AG20443 (cell line): Measurements from ENCODE around the gene PARN.
"Not testable (repeated sequence)": the region's sequence is repeated elsewhere in the genome, so short reads cannot be mapped to it uniquely, and the experiment has no call there.

Experiments used
- DNase-seq: peaks from one replicate; pipeline ENCODE4 v3.0.0; 2012; ENCODE audit warnings: low spot score, mixed read lengths

PARN gene

DNA sequence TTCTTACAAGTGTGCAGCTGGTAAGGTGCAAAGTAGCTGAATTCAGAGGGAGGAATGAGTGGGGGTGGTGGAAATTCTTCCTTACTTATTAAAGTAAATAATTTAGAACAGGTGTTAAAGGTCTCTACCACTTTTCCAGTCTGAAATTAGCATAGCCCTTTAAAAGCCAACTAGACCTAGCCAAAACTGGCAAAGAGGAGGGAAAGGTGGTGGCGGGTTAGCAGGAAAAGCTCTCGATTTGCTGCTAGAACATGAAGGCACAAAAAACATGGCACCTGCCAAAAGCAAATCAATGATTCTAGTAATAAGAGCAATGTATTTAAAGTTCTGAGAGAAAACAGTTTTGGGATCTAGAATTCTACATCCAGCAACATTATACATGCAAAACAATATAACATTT lies 157.7 kb downstream of the PARN start:
- DNase-seq = no peak

- DNase-seq = no peak
Observed at GRCh38 chr16:14470788-14471187, 159.3 kb downstream of the PARN start.

- no peak for DNase-seq
Observed at GRCh38 chr16:14465799-14466198, 164.3 kb downstream of the PARN start.

DNA sequence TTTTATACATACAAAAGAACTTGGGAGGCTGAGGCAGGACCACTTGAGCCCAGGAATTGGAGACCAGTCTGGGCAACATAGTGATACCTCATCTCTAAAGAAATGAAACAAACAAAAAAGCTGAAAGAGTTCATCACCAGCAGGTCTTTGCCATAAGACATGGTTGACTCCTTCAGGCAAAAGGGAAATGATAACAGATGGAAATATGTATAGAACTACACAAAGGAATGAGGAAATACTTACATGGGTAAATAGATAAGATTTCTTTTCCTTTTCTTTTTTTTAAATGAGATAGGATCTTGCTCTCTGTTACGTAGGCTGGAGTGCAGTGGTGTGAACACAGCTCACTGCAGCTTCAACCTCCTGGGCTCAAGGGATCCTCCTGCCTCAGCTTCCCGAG lies 165.3 kb downstream of the PARN start:
- no peak for DNase-seq

GRCh38 chr16:14464192-14464591 lies 165.9 kb downstream of the PARN start:
- DNase-seq = no peak

- DNase-seq = no peak
Observed at GRCh38 chr16:14462811-14463210, 167.2 kb downstream of the PARN start.

DNA sequence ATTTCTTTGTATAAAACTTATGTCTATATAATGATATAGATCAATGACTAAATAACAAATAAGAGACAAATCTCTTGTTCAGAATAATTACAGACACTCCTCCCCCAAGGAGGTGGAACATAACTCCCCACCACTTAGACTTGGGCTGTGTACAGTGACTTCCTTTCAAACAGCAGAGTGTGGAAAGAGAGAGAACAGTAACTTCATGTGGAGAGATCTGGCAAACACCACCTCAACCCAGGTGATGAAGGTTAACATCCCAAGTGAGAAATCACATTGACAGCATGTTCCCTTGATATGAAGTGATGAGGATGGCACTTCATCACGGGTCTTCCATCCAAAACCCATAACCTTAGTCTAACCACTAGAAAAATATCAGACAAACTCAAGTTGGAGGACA lies 169.3 kb downstream of the PARN start:
- DNase-seq = no peak

GRCh38 chr16:14458576-14458975 lies 171.5 kb downstream of the PARN start:
- no peak for DNase-seq

- no peak for DNase-seq
Observed at GRCh38 chr16:14456793-14457481, 173.1 kb downstream of the PARN start.

DNA sequence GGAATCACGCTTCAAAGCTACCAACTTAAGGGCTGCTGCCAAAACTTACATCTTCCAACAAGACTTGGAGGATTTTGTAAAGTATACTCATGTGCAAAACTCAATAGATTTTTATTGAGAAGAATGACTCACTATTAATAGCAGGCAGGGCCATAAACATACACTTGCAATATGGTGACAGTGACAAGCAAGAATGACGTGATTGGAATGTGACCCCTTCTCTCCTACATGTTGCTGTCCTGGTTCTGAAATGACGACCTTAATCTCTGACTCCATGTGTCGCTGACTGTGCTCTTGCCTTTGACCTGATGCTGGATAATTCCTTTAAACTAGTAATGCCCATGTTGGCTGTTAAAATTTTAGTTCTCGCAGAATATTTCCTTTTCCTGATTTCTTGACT lies 174.5 kb downstream of the PARN start:
- no peak for DNase-seq

GRCh38 chr16:14454391-14454790 lies 175.7 kb downstream of the PARN start:
- no peak for DNase-seq

DNA sequence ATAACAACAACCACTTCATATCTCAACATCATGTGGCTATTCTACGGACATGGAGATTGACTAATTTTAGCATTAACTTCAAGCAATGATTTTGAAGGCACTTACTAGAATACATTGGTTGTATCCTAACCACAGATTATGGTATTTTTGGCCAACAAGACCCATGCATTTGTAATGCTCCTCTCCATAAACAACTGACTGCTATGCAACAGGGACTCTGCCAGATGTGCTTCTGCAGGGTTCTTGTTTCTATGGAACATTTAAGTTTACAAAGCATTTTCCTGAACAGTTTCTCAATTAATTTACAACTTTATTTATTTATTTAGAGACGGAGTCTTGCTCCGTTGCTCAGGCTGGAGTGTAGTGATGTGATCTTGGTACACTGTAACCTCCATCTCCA lies 178.0 kb downstream of the PARN start:
- DNase-seq = no peak

DNA sequence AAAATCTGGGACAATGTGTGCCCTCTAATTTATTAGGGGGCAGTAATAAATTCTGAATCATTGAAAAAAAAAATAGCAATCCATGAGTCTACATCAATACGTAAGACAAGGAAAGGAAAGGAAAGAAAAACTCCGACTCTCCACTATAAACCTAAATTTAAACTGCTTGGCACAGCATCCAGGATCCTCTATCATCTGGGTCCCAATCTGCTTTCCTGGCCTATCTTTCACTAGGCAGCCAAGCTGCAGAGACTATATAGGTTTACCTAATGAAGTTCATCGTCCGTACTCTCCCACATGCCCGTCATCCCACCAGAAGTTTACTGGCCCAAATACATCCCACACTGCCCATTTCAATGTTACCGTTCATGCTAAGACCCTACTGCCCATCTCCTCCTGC lies 179.2 kb downstream of the PARN start:
- DNase-seq = no peak

- DNase-seq = no peak
Observed at GRCh38 chr16:14449790-14450480, 180.1 kb downstream of the PARN start.

DNA sequence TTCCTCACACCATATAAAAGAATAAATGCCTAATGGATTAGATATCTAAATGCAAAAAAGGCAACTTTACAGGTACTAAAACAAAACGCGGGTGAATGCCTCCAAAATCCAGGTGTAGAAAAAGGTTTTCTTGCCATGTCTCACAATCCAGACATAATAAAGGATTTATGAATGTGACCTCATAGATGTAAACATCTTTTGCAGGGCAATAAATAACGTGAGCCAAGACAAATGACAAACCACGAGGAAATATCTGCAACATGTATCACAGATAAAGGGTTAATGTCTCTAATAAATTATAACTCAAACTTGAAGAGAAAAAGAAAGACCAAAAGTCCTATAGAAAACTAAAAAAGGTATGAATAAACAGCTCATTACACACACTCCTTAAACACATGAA lies 180.7 kb downstream of the PARN start:
- DNase-seq = no peak

DNA sequence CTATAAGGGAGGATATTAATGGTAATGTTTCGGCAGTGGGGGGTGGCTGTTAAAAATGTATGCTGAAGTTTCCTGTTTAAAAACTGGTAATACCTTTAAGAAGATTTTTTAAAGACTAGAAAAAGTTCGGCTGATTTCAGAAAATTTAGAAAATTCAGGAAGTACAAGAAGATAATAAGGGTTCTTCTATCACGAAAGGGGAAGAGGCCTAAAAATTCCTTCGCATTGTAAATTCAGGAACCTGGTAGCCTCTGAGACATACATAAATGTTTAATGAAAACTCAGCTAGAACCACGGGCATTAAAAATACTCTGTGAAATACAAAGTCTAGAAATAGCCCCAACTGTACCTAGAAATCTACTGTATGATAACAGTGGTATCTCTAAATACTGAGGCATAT lies 181.2 kb downstream of the PARN start:
- DNase-seq = no peak

GRCh38 chr16:14447783-14448182 lies 182.3 kb downstream of the PARN start:
- DNase-seq = no peak

GRCh38 chr16:14446796-14447195 lies 183.3 kb downstream of the PARN start:
- no peak for DNase-seq

- DNase-seq = no peak
Observed at GRCh38 chr16:14445937-14446715, 183.9 kb downstream of the PARN start.

DNA sequence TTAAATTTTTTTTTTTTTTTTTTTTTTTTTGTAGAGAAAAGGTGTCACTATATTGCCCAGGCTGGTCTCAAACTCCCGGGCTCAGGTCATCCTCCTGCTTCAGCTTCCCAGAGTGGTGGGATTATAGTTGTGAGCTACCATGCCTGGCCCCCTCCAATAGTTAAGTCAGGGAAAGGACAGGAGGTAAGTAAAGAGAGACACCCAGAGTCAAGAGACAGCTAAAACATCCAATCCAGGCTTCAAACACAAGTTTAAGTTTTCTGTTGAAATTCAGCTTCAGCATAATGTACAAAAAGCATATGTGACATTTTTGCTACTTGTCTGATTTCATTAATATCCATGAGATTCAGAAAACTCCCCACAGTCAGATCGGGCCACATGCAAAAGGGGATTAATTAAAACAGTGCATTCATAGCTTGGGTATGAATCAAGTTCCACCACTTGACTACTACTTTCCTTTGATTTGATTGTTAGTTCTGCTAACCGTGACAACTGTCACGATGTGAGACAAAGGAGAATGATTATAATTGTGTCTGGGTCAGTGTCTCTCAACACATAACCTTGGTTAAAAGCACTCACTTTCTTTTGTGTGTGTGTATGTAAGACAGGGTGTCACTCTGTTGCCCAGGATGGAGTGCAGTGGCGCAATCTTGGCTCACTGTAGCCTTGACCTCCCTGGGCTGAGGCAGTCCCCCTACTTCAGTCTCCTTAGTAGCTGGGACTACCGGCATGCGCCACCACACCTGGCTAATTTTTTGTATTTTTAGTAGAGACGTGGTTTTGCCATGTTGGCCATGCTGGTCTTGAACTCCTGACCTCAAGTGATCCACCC lies 184.9 kb downstream of the PARN start:
- no peak for DNase-seq

DNA sequence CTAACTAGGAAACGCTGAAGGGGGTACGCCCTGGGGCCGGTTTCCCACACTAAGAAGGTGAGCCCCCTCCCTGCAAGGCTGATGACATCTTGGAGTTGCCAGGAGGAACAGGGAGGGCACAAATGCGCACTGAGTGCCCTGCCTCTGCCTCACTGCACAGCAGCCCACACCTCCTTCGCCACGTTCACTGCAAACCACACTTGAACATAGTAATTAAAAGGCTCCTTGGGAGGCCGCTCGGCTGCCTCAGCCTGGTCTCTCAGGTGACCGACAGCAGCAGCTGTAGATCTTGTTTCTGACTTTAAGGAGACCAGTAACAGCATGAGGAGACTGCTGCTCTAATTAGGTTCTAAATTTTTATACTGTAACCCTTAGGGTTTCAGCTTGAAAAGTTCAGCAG lies 188.5 kb downstream of the PARN start:
- DNase-seq = not testable (repeated sequence)

GRCh38 chr16:14438256-14438655 lies 191.8 kb downstream of the PARN start:
- DNase-seq = no peak
